ENCODE data around the gene HOXA11.

DNA sequence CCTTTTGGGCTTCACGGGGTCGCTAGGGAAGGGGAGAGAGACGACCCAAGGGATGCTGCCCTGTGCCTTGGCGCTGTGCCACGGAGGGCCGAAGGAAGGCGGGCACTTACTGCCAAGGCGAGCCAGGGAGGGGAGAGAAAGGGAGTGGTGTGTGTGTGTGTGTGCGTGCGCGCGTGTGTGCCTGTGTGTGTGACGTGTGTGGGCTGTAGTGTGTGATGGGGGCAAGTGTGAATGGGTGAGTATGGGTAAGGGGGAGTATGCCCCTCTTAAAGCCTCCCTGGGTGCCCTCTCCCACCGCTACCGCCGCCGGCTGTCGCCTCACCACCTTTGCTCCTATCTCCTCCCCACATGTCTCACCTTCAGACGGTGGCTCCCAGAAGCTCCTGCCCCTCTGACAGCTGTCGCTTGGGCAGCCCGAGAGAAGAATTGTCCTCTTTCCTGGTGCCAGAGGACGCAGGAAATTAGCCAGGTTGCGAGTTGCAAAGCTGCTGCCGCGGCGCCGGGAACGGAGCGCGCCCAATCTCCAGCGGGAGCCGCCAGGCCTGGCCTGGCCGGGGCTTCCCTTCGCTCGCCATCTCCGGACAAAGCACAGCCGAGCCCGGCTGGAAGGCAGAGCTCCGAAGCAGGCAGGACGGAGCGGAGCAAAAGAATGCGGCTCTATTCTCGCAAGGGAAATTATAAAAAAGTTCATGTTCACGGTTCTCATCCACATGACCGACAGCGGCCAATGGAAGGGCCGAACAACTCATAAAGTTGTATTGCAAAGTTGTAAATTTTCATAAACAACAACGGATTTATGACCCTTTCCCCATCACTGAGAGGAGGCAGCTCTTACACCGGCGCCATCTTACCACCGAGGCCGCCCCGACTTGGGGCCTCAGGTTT, 32.9 kb downstream of the HOXA11 start, which contains the start of gene HOXA3:
- TF ChIP-seq POLR2AphosphoS5 (IDR thresholded peaks at IDR 0.05) = no peak
- TF ChIP-seq TAF1 (IDR thresholded peaks at IDR 0.05; ENCODE audit: low read depth) = no peak
- TF ChIP-seq, protein P1, sequence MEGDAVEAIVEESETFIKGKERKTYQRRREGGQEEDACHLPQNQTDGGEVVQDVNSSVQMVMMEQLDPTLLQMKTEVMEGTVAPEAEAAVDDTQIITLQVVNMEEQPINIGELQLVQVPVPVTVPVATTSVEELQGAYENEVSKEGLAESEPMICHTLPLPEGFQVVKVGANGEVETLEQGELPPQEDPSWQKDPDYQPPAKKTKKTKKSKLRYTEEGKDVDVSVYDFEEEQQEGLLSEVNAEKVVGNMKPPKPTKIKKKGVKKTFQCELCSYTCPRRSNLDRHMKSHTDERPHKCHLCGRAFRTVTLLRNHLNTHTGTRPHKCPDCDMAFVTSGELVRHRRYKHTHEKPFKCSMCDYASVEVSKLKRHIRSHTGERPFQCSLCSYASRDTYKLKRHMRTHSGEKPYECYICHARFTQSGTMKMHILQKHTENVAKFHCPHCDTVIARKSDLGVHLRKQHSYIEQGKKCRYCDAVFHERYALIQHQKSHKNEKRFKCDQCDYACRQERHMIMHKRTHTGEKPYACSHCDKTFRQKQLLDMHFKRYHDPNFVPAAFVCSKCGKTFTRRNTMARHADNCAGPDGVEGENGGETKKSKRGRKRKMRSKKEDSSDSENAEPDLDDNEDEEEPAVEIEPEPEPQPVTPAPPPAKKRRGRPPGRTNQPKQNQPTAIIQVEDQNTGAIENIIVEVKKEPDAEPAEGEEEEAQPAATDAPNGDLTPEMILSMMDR (IDR thresholded peaks at IDR 0.05; ENCODE audit: poor library complexity, severe bottlenecking) = no peak
- TF ChIP-seq EZH2 (IDR thresholded peaks at IDR 0.05; ENCODE audit: borderline replicate concordance, insufficient read depth, low read length, poor library complexity, severe bottlenecking) = peak; percentile 41
- TF ChIP-seq, protein P2, sequence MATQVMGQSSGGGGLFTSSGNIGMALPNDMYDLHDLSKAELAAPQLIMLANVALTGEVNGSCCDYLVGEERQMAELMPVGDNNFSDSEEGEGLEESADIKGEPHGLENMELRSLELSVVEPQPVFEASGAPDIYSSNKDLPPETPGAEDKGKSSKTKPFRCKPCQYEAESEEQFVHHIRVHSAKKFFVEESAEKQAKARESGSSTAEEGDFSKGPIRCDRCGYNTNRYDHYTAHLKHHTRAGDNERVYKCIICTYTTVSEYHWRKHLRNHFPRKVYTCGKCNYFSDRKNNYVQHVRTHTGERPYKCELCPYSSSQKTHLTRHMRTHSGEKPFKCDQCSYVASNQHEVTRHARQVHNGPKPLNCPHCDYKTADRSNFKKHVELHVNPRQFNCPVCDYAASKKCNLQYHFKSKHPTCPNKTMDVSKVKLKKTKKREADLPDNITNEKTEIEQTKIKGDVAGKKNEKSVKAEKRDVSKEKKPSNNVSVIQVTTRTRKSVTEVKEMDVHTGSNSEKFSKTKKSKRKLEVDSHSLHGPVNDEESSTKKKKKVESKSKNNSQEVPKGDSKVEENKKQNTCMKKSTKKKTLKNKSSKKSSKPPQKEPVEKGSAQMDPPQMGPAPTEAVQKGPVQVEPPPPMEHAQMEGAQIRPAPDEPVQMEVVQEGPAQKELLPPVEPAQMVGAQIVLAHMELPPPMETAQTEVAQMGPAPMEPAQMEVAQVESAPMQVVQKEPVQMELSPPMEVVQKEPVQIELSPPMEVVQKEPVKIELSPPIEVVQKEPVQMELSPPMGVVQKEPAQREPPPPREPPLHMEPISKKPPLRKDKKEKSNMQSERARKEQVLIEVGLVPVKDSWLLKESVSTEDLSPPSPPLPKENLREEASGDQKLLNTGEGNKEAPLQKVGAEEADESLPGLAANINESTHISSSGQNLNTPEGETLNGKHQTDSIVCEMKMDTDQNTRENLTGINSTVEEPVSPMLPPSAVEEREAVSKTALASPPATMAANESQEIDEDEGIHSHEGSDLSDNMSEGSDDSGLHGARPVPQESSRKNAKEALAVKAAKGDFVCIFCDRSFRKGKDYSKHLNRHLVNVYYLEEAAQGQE (IDR thresholded peaks at IDR 0.05; ENCODE audit: borderline replicate concordance) = no peak
- no peak for TF ChIP-seq RAD21 (conservative IDR thresholded peaks at IDR 0.05)
- TF ChIP-seq EP300 (conservative IDR thresholded peaks at IDR 0.05; ENCODE audit: poor library complexity, severe bottlenecking) = no peak
- no peak for TF ChIP-seq MXI1 (conservative IDR thresholded peaks at IDR 0.05; ENCODE audit: poor library complexity, severe bottlenecking)
- TF ChIP-seq SMC3 (conservative IDR thresholded peaks at IDR 0.05; ENCODE audit: poor library complexity) = no peak
